Skeletal muscle tissue (tissue), 4 donors: ENCODE results near the gene CDH23. TPM values are rescaled to one million over a fixed set of nuclear protein-coding genes. Genes with fewer than 3 reads are reported as not detected.

Source experiments
- H3K27ac ChIP-seq: one replicate; pipeline ENCODE4 v1.7.0; 2013; ENCODE audit warnings: mild to moderate bottlenecking, low read depth, low read length, inconsistent platforms
- H3K27me3 ChIP-seq, 3 donors: one replicate each; pipeline ENCODE4 v1.7.0; 2013; ENCODE audit warnings: low read length in 3 of 3; ENCODE audit not compliant: control insufficient read depth in 3 of 3, insufficient read depth in 3 of 3
- H3K36me3 ChIP-seq, 3 donors: one replicate each; pipeline ENCODE4 v1.7.0; 2013; ENCODE audit warnings: low read length in 3 of 3; ENCODE audit not compliant: control insufficient read depth in 3 of 3, insufficient read depth in 3 of 3
- H3K4me1 ChIP-seq, 3 donors: one replicate each; pipeline ENCODE4 v1.7.0; 2013; ENCODE audit warnings: low read length in 3 of 3, mild to moderate bottlenecking in 3 of 3; ENCODE audit not compliant: control insufficient read depth in 3 of 3, insufficient read depth in 3 of 3
- H3K4me3 ChIP-seq, 3 donors: one replicate each; pipeline ENCODE4 v1.7.0; 2013; ENCODE audit warnings: low read length in 3 of 3
- H3K9ac ChIP-seq, 3 donors: one replicate each; pipeline ENCODE4 v1.7.0; 2013; ENCODE audit warnings: low read length in 3 of 3, mild to moderate bottlenecking in 3 of 3, moderate library complexity in 2 of 3, low read depth in 1 of 3
- H3K9me3 ChIP-seq, 3 donors: one replicate each; pipeline ENCODE4 v1.7.0; 2013; ENCODE audit warnings: low read length in 3 of 3; ENCODE audit not compliant: control insufficient read depth in 3 of 3
- total RNA-seq: library from RNA; depleted of rRNA; stranded (reverse); fragments of >200 nt; gene quantifications from one replicate; pipeline ENCODE4 v1.2.3, GENCODE V29; 2014
- donor health status: Osteomylitis.

The CDH23 gene
- 3.7 TPM for total RNA-seq

- Histone ChIP-seq H3K36me3 (no peaks in the 10 kb centered on the region), H3K27ac (no peak within 1 kb of the TSS), H3K4me3 (peak within 1 kb of the TSS; percentile 38 to 68 (median 58)), H3K9ac (peak within 1 kb of the TSS in 1 of 3 donors; percentile 40), H3K27me3 (peaks cover 44 to 55% (median 54%) of the 10 kb centered on the region in 3 donors), H3K4me1 (peaks cover 10 to 18% (median 14%) of the 10 kb centered on the region in 3 donors), H3K9me3 (no peaks in the 10 kb centered on the region)
Observed at GRCh38 chr10:71396711-71397295, at the start of gene CDH23. TSS of gene CDH23 (plus strand) at chr10:71396920. CDS start at chr10:71439832, 42,912 bp downstream.

GRCh38 chr10:71347587-71348395 is 48.9 kb upstream of the CDH23 start:
- peaks cover 5 to 13% (median 10%) of the 10 kb centered on the region in 3 donors for H3K4me1 ChIP-seq
- peaks cover 0 to 3% (median 0%) of the 10 kb centered on the region in 3 donors for H3K36me3 ChIP-seq
- no peak overlapping the region for H3K4me3 ChIP-seq
- no peak overlapping the region for H3K27ac ChIP-seq
- H3K9ac ChIP-seq: no peak overlapping the region
- H3K9me3 ChIP-seq: no peaks in the 10 kb centered on the region
- H3K27me3 ChIP-seq: no peaks in the 10 kb centered on the region

GRCh38 chr10:71348850-71349249 is 47.9 kb upstream of the CDH23 start:
- Histone ChIP-seq H3K27ac (no peak overlapping the region), H3K9me3 (no peaks in the 10 kb centered on the region), H3K4me3 (no peak overlapping the region), H3K27me3 (no peaks in the 10 kb centered on the region), H3K9ac (no peak overlapping the region), H3K36me3 (peaks cover 0 to 3% (median 0%) of the 10 kb centered on the region in 3 donors), H3K4me1 (peaks cover 5 to 13% (median 10%) of the 10 kb centered on the region in 3 donors)

- no peak overlapping the region for H3K27ac ChIP-seq
- H3K36me3 ChIP-seq: peaks cover 0 to 3% (median 0%) of the 10 kb centered on the region in 3 donors
- no peaks in the 10 kb centered on the region for H3K9me3 ChIP-seq
- H3K9ac ChIP-seq: no peak overlapping the region
- H3K4me1 ChIP-seq: peaks cover 5 to 13% (median 10%) of the 10 kb centered on the region in 3 donors
- H3K4me3 ChIP-seq: no peak overlapping the region
- H3K27me3 ChIP-seq: no peaks in the 10 kb centered on the region
Observed at GRCh38 chr10:71349406-71349805, 47.3 kb upstream of the CDH23 start.

- peaks cover 5 to 13% (median 10%) of the 10 kb centered on the region in 3 donors for H3K4me1 ChIP-seq
- peaks cover 0 to 5% (median 2%) of the 10 kb centered on the region in 3 donors for H3K36me3 ChIP-seq
- no peak overlapping the region for H3K4me3 ChIP-seq
- no peaks in the 10 kb centered on the region for H3K9me3 ChIP-seq
- no peak overlapping the region for H3K9ac ChIP-seq
- no peaks in the 10 kb centered on the region for H3K27me3 ChIP-seq
- H3K27ac ChIP-seq: no peak overlapping the region
Observed at GRCh38 chr10:71351087-71351486, 45.6 kb upstream of the CDH23 start.

- no peak overlapping the region for H3K9ac ChIP-seq
- H3K36me3 ChIP-seq: peaks cover 0 to 9% (median 3%) of the 10 kb centered on the region in 3 donors
- H3K9me3 ChIP-seq: no peaks in the 10 kb centered on the region
- H3K27me3 ChIP-seq: no peaks in the 10 kb centered on the region
- no peak overlapping the region for H3K27ac ChIP-seq
- H3K4me1 ChIP-seq: peaks cover 5 to 13% (median 10%) of the 10 kb centered on the region in 3 donors
- no peak overlapping the region for H3K4me3 ChIP-seq
Observed at GRCh38 chr10:71351628-71352319, 44.9 kb upstream of the CDH23 start.

- Histone ChIP-seq H3K9me3 (no peaks in the 10 kb centered on the region), H3K4me1 (peaks cover 8 to 18% (median 10%) of the 10 kb centered on the region in 3 donors), H3K4me3 (no peak overlapping the region), H3K36me3 (peaks cover 0 to 9% (median 7%) of the 10 kb centered on the region in 3 donors), H3K9ac (no peak overlapping the region), H3K27me3 (no peaks in the 10 kb centered on the region), H3K27ac (no peak overlapping the region)
Observed at GRCh38 chr10:71353639-71354038, 43.1 kb upstream of the CDH23 start.

- no peak overlapping the region for H3K27ac ChIP-seq
- H3K4me1 ChIP-seq: peaks cover 8 to 18% (median 10%) of the 10 kb centered on the region in 3 donors
- H3K36me3 ChIP-seq: peaks cover 0 to 9% (median 7%) of the 10 kb centered on the region in 3 donors
- H3K9ac ChIP-seq: no peak overlapping the region
- no peaks in the 10 kb centered on the region for H3K27me3 ChIP-seq
- H3K4me3 ChIP-seq: no peak overlapping the region
- H3K9me3 ChIP-seq: no peaks in the 10 kb centered on the region
Observed at GRCh38 chr10:71354776-71355175, 41.9 kb upstream of the CDH23 start.

- H3K27ac ChIP-seq: no peak overlapping the region
- H3K36me3 ChIP-seq: peaks cover 0 to 9% (median 7%) of the 10 kb centered on the region in 3 donors
- no peak overlapping the region for H3K9ac ChIP-seq
- peaks cover 8 to 18% (median 10%) of the 10 kb centered on the region in 3 donors for H3K4me1 ChIP-seq
- no peaks in the 10 kb centered on the region for H3K9me3 ChIP-seq
- H3K27me3 ChIP-seq: no peaks in the 10 kb centered on the region
- no peak overlapping the region for H3K4me3 ChIP-seq
Observed at GRCh38 chr10:71355886-71356285, 40.8 kb upstream of the CDH23 start.
